Left lung (tissue), 10 donors: Measurements from ENCODE around the gene PCDHAC1. TPM values are rescaled to one million over a fixed set of nuclear protein-coding genes. Genes with fewer than 3 reads are reported as not detected.

ENCODE experiments used
- ATAC-seq: fragments of 200-7000 bp; cut with Tn5 transposase; one replicate; pipeline ENCODE4 v1.9.1; 2020; ENCODE audit warnings: moderate library complexity
- DNase-seq, 4 donors: peaks; one replicate each; pipeline ENCODE4 v3.0.0-alpha.2; 2013 to 2020
- H3K27ac ChIP-seq, 2 donors: fragments of 200-600 bp; sonication (generic) in 1 of 2; one replicate each; pipeline versions ENCODE4 v1.5.0 to v1.8.0; 2020 to 2021
- H3K27me3 ChIP-seq, 2 donors: fragments of 200-600 bp; sonication (generic) in 1 of 2; one replicate each; pipeline versions ENCODE4 v1.5.0 to v1.8.0; 2020 to 2021
- H3K36me3 ChIP-seq, 2 donors: fragments of 200-600 bp; sonication (generic) in 1 of 2; one replicate each; pipeline versions ENCODE4 v1.5.0 to v1.8.0; 2020 to 2021
- H3K4me1 ChIP-seq, 2 donors: fragments of 200-600 bp; one replicate each; pipeline ENCODE4 v1.8.0; 2021
- H3K4me3 ChIP-seq, 2 donors: fragments of 200-600 bp; sonication (generic) in 1 of 2; one replicate each; pipeline versions ENCODE4 v1.5.0 to v1.8.0; 2020 to 2021; ENCODE audit warnings: mild to moderate bottlenecking in 1 of 2
- H3K9me3 ChIP-seq, 2 donors: fragments of 200-600 bp; sonication (generic) in 1 of 2; one replicate each; pipeline versions ENCODE4 v1.5.0 to v1.8.0; 2020 to 2021
- intact Hi-C, 2 donors: fragments of 100-400 bp; cut with DNase I; formaldehyde crosslinking; loops; one replicate each; pipeline versions ENCODE4 v1.11.2 to v1.14.2; 2022
- polyA plus RNA-seq, 6 donors: library from polyadenylated mRNA; unstranded; fragments of 120-200 nt; gene quantifications; one replicate each; pipeline ENCODE4 v1.2.1, GENCODE V29; 2013; ENCODE audit not compliant: insufficient read length in 6 of 6
- total RNA-seq, 2 donors: library from RNA; stranded (reverse); fragmentation: NEBNext Ultra II Directional; extraction: Animal tissue kit (Norgen Biotek cat#: 25700); gene quantifications; one replicate each; pipeline ENCODE4 v1.2.1, GENCODE V29; 2021
- TF ChIP-seq, protein P1 (sequence below), 2 donors: fragments of 200-600 bp; sonication (generic) in 1 of 2; IDR thresholded peaks; one replicate each; pipeline versions ENCODE4 v1.5.0 to v1.8.0; 2021; ENCODE audit warnings: antibody characterized with exemption in 2 of 2
- donor health status: DM: no; HTN: yes; CAD: no.
- donor health status: DM: no; HTN: no; CAD: no.

The PCDHAC1 gene
- total and polyA plus RNA-seq, 8 donors: 0.26 to 8.3 (median 0.33) TPM

GRCh38 chr5:140882591-140882899 lies 43.6 kb upstream of the PCDHAC1 start:
- ATAC-seq: peak; percentile 82
- intact Hi-C loops: loop anchor here in 1 of 2 donors (10.0 kb wide), 1 partner anchor 162 kb away; no protein-coding TSS in a partner anchor

DNA sequence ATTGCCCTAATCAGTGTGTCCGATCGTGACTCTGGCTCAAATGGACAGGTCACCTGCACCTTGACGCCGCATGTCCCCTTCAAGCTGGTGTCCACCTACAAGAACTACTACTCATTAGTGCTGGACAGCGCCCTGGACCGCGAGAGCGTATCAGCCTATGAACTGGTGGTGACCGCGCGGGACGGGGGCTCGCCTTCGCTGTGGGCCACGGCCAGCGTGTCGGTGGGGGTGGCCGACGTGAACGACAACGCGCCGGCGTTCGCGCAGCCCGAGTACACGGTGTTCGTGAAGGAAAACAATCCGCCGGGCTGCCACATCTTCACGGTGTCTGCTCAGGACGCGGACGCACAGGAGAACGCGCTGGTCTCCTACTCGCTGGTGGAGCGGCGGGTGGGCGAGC lies 42.7 kb upstream of the PCDHAC1 start:
- Histone ChIP-seq H3K27me3 (peaks cover 3 to 58% of the 10 kb centered on the region in 2 donors), H3K4me3 (no peak overlapping the region), H3K9me3 (peaks cover 0 to 22% of the 10 kb centered on the region in 2 donors), H3K36me3 (no peaks in the 10 kb centered on the region), H3K27ac (no peak overlapping the region), H3K4me1 (no peaks in the 10 kb centered on the region)
- no peak for ATAC-seq
- TF ChIP-seq, protein P1, sequence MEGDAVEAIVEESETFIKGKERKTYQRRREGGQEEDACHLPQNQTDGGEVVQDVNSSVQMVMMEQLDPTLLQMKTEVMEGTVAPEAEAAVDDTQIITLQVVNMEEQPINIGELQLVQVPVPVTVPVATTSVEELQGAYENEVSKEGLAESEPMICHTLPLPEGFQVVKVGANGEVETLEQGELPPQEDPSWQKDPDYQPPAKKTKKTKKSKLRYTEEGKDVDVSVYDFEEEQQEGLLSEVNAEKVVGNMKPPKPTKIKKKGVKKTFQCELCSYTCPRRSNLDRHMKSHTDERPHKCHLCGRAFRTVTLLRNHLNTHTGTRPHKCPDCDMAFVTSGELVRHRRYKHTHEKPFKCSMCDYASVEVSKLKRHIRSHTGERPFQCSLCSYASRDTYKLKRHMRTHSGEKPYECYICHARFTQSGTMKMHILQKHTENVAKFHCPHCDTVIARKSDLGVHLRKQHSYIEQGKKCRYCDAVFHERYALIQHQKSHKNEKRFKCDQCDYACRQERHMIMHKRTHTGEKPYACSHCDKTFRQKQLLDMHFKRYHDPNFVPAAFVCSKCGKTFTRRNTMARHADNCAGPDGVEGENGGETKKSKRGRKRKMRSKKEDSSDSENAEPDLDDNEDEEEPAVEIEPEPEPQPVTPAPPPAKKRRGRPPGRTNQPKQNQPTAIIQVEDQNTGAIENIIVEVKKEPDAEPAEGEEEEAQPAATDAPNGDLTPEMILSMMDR (IDR thresholded peaks at IDR 0.05): no peak
- DNase-seq: no peak
- intact Hi-C loops: loop anchor here in 1 of 2 donors (10.0 kb wide), 1 partner anchor 161 kb away; no protein-coding TSS in a partner anchor

More at GRCh38 chr5:140882591-140882899, 43.6 kb upstream of the PCDHAC1 start:
- H3K4me3 ChIP-seq: peak overlapping the region in 1 of 2 donors; percentile 26
- H3K27ac ChIP-seq: no peak overlapping the region
- DNase-seq: peak in 1 of 4 donors; percentile 2
- H3K9me3 ChIP-seq: peaks cover 0 to 25% of the 10 kb centered on the region in 2 donors
- H3K4me1 ChIP-seq: no peaks in the 10 kb centered on the region
- TF ChIP-seq, protein P1 (IDR thresholded peaks at IDR 0.05): no peak
- H3K27me3 ChIP-seq: peaks cover 3 to 62% of the 10 kb centered on the region in 2 donors
- H3K36me3 ChIP-seq: no peaks in the 10 kb centered on the region

DNA sequence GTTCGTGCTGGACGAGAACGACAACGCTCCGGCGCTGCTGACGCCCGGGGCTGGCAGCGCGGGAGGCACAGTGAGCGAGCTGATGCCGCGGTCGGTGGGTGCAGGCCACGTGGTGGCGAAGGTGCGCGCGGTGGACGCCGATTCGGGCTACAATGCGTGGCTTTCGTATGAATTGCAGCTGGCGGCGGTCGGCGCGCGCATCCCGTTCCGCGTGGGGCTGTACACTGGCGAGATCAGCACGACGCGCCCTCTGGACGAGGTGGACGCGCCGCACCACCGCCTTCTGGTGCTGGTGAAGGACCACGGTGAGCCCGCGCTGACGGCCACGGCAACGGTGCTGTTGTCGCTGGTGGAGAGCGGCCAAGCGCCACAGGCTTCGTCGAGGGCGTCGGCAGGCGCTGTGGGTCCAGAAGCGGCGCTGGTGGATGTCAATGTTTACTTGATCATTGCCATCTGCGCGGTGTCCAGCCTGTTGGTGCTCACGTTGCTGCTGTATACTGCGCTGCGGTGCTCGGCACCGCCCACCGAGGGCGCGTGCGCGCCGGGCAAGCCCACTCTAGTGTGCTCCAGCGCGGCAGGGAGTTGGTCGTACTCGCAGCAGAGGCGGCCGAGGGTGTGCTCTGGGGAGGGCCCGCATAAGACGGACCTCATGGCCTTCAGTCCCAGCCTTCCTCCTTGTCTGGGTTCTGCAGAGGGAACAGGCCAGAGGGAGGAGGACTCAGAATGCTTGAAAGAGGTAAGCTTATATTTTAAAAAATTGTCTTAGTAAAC lies 42.0 kb upstream of the PCDHAC1 start:
- ATAC-seq (no peak), DNase-seq (no peak)
- Histone ChIP-seq H3K4me3 (no peak overlapping the region), H3K9me3 (peaks cover 0 to 22% of the 10 kb centered on the region in 2 donors), H3K36me3 (no peaks in the 10 kb centered on the region), H3K4me1 (no peaks in the 10 kb centered on the region), H3K27ac (no peak overlapping the region), H3K27me3 (peaks cover 3 to 51% of the 10 kb centered on the region in 2 donors)
- intact Hi-C loops: loop anchor here in 1 of 2 donors (10.0 kb wide), 1 partner anchor 161 kb away; no protein-coding TSS in a partner anchor
- TF ChIP-seq, protein P1 (IDR thresholded peaks at IDR 0.05): no peak

- no peaks in the 10 kb centered on the region for H3K27me3 ChIP-seq
Measured at GRCh38 chr5:140916325-140916724, 9.8 kb upstream of the PCDHAC1 start.

DNA sequence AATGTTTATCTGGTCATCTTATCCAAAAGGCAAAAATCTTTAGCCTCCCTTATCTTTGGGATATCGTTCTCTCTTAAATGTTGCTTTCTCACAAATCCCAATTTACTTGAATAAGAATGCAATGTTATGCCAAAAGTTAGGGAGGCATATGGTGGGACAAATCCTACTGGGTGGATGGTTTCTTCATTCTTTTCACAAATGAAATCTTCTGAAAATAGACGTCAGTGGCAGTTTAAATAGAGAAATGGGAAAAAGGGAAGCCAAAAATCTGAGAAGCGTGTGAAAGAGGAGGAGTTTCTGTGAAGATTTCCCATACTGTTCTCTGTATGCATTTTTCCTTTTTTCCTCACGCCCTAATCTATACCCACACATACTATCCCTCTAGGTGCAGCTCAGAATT lies 2.5 kb upstream of the PCDHAC1 start:
- peaks cover 4 to 62% of the 10 kb centered on the region in 2 donors for H3K27me3 ChIP-seq
- TF ChIP-seq, protein P1 (IDR thresholded peaks at IDR 0.05): no peak
- peaks cover 0 to 1% of the 10 kb centered on the region in 2 donors for H3K9me3 ChIP-seq
- no peak overlapping the region for H3K4me3 ChIP-seq
- no peaks in the 10 kb centered on the region for H3K36me3 ChIP-seq
- H3K27ac ChIP-seq: no peak overlapping the region
- peaks cover 0 to 5% of the 10 kb centered on the region in 2 donors for H3K4me1 ChIP-seq
- intact Hi-C loops: no loop called here
- DNase-seq (no peak), ATAC-seq (no peak)

More at GRCh38 chr5:140916325-140916724, 9.8 kb upstream of the PCDHAC1 start:
- Histone ChIP-seq H3K4me1 (no peaks in the 10 kb centered on the region), H3K9me3 (peaks cover 0 to 24% of the 10 kb centered on the region in 2 donors), H3K4me3 (no peak overlapping the region), H3K27ac (no peak overlapping the region), H3K36me3 (no peaks in the 10 kb centered on the region)
- TF ChIP-seq, protein P1 (IDR thresholded peaks at IDR 0.05): no peak
- DNase-seq (no peak), ATAC-seq (no peak)
- intact Hi-C loops: no loop called here
